Cerebellar cortex (tissue), 1 donor: ENCODE measurements around the gene MYRF.

Experiments used
- DNase-seq: peaks from one replicate; pipeline ENCODE4 v3.0.0-alpha.2; 2015; ENCODE audit warnings: low spot score

The MYRF gene

DNA sequence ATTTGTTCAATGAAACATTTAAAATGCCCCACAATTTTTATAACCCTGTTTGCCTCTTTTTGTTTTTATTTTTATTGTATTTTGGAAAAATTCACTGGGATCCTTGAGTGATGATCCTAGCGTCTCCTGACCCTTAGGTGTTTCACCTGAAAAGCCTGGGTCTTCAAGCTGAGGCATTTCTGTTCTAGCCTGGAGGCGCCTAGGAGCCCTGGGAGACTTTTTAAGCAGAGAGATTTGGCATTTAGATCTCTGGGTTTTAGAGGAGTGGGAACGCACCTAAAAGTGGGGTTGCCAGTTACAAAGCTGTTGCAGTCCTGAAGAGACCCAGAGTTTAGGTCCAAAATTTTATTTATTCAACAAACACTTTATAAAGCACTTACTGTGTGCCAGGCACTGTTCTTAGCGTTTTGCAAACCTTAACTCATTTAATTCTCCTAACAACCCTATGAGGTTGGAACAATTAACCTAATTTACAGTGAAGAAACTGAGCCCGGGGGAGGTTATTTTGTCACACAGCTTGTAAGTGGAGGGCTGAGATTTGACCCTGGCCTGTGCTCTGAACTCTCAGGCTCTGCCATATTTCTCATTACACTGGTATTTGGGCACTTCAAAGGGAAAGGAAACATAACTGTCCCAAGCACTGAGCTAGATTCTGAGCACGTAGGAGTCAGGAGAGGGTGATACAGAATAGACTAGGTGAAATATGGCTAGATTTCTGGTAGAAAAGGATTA lies 65.2 kb downstream of the MYRF start:
- no peak for DNase-seq

DNA sequence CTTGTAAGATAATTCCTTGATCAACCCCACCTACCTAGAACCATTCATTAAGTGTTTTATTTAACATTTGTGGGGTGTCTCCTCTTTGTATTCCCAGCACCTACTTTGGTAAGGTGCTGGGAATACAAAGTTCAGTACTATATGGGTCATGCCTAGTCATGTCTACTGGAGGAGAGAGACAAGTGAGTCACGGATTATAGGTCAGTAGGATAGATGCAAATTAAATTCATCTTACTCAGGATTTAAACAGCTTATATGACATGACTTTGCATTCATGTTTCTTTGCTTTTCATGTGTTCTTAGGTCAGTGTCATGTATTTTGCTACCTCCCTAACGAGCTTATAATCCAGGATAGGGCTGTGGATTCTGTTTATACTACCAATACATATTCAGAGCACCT lies 67.7 kb downstream of the MYRF start:
- no peak for DNase-seq

DNA sequence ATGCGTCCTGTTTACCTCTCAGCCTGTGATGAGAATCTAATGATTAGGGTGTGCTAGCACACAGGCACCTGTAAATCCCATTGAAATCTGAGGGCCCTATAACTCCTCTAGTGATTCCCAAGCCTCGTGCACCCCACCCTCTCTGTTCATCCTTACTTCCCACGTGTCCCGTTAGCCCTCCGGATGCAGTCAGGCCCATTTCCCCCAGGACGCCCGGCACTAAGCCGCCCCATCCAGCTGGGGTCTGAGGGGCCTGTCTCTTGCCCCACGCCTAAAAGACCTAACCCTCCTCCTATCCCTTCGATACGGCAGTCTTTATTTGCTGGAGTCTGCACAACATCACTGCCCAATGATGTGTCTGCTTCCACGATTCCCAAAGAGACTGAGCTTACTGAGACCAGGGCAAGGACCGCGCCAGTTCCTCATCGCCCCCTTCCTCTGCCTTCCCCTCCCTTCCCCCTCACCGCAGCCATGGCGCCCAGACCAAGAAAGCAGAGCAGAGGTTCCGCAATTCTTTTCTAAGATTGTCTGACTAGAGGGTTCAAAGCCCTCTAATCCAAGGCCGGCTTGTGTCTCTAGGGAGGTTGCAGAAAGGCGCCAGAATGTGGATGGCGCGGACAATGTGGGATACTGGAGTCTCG lies 74.6 kb downstream of the MYRF start:
- no peak for DNase-seq

DNA sequence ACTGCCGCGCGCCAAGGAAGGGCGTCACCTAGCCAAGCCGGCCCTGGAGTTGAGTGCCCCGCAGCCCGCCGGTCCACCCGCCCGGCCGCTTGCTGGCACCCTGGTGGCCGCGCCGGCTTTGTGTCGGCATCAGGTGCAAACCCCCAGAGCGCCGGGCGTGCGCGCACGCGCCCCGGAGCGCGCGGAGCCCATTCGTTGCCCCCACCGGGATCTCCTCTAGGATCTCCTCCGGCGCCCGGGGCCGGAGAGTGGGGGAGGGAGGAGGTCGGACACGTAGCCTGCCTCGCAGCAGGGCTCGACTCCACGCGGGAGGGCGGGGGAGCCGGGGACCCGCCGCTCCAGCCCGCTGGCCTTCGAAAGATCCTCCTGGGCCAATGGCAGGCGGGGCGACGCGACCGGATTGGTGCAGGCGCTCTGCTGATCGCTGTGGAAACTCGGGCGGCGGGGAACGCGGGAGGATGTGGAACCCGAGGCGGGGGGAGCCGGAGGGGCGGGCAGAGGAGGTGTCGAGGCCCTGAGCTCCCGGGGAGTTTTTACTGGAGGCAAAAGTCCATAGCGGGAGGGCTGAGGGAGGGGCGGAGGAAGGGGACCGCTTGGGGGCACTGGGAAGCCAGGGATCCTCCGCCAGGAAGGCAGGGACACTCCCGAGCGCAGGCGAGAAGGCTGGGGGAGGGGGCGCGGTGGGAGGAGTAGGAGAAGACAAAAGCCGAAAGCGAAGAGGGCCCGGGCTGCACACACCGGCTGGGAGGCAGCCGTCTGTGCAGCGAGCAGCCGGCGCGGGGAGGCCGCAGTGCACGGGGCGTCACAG lies 75.3 kb downstream of the MYRF start, which contains the start of gene FADS2:
Gene FADS2 (plus strand): TSS at position 730 of the 808 bp plus-strand sequence. CDS start 91 bp downstream, outside the sequence.
- peak; percentile 88 for DNase-seq

DNA sequence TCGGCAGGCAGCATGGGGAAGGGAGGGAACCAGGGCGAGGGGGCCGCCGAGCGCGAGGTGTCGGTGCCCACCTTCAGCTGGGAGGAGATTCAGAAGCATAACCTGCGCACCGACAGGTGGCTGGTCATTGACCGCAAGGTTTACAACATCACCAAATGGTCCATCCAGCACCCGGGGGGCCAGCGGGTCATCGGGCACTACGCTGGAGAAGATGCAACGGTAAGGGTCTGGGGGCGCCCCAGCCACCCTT lies 75.9 kb downstream of the MYRF start:
- no peak for DNase-seq

DNA sequence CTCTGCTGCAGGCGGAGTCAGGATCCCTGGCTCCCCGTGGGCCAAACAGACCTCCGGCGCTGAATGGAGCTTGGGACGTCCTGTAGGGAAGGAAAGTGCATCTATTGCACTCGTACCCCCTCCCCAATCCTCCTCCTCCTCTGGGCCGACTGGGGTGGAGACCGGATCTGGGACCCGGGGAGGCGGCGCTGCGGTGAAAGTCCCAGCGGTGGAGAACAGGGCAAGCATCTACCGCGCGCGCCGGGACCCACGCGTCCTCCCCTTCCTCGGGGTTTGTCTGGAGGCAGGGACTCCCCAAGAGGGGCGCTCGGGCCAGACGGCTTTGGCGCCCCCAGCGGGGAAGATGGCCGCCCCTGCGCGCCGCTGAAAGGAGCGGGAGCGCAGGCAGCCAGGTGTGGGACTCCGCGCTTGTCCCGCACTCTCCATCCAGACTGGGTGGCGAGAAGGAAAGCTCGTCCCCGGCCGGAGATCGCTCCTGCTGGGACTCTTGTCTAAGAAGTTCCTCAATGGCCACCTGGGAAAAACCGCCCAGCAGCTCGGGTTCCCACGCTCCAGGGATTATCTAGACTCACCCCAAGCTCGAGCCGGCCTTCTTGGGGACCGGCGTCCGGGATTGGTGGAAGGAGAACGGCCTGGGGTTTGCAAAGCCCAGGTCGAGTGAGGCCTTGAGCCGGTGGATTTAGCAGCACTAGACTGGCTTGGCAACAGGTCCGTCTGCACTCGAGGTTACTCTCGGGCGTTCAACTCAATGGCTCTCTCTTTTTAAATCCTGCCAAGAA lies 76.4 kb downstream of the MYRF start:
- DNase-seq: peak; percentile 49

DNA sequence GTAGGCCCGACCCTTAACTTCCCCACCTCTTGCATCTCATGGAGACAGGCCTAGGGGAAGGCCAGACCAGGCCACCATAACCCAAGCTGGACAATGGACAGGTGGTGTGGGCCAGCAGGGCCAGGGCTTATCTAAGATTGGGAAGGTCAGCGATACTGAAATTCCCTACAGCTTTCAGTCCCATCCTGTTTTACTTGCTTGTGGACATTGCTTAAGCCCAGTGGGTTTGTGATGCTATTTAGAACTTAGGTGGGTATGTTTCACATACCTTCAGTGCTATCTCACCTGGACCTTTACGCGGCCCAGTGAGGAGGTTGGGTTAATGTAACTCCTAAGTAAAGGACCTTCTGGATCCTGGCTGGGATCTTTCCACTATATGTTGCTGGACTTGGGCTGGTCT lies 77.4 kb downstream of the MYRF start:
- DNase-seq: no peak

DNA sequence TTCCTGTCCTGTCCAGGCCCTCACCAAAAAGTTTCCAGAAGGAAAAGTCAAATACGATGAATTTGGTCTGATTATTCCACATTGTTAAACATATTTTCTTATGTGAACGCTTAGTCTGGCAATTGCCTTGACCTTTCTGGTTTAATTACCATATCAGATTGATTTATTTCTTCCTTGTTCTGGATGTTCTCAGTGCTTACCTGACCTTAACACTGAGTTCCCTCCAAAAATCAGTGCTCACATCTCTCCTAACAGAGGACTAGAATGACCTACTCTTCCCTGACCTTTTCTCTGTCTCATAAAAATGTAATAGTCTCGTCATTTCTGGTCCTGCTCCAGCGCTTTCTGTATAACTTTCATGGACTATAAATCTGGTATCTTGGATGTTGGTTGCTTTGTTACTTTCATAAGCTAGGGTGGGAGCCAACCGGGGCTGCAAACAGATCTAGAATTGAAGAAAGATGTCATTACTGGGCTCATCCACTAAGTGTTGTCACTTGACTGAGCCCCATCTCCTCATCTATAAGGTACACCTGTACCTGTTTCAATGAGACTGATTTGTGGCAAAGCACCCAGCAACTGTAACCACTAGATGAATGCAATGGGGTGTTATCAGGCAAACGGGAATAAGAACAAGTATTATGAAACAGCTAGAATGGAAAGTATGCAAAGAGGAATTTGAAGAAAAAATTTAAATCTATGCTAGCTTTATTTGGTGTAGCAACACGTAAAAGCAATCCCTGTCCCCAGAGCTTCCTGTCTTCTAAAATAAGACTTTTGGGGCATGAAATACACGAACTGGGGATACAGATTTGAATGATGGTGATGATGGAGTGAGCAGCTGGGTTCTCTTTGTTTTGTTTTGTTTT lies 78.0 kb downstream of the MYRF start:
- no peak for DNase-seq

DNA sequence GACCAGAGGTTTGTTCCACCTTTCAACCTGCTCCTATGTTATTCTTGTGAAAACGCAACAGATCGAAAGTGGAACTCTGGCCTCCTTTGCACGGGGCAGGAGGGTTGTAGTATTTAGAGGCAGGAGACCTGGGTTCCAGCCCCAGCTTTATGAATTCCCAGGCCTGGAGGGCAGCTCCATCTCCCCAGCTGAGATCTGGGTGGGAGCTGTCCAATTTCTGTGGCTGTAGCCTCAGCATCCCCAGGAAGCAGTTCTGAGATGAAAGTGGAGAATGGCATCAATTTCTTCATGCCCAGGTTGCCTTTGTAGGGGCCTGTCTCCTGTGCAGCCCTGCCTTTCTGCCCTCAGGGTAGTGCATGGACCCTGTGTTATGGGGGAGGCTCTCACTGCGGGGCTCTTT lies 79.8 kb downstream of the MYRF start:
- DNase-seq: no peak

DNA sequence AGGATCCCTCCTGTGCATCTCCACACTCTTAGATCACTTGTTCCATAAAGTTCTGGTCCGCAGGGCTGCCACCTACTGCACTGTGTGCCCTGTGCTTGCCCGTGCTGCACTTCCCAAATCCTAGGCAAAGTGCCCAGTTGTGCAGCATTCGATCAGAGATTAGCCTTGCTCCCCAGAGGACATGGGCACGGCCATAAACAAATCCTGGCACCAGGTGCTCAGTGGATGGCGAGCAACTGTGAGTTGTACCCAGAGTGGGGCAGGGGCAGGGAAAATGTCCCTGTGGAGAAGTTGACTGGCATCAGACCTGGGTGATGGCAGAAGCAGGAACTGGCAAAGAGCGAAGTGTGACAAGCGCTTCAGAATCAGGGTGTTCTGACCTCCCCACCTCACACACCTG lies 80.3 kb downstream of the MYRF start:
- DNase-seq: no peak

DNA sequence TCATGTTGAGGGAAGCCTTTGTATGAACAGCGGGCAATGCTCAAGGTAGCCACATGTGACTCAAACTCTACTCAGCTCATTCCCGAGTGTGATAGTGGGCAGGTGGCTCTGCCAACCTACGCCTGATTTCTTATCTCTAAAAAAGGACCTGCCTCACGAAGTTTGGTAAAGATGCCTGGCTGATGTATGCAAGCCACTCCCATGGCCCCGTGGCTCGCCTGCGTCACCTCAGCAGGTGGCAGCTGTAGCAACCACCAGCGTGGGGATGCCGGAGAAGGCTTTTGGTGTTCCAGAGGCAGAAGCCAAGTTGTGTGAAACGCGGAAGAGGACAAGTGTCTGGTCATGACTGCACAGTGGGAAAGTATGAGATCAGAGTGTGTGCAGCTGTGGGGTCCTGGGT lies 81.0 kb downstream of the MYRF start:
- no peak for DNase-seq

DNA sequence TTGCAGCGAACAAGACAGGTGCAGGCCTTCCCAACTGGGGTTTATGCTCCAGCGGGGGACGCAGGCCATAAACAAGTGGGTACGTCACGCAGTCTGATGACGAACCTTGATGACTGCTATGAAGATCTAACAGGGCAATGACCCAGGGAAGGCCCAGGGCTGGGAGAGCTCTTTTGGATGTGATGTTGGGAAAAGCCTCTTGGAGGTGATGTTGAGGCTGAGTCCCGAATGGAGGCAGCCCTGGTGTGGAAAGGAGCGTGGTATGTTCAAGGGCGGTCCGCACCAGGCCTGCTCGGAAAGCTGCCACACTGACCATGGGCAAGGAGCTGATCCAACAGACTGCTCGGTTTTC lies 81.5 kb downstream of the MYRF start:
- no peak for DNase-seq

DNA sequence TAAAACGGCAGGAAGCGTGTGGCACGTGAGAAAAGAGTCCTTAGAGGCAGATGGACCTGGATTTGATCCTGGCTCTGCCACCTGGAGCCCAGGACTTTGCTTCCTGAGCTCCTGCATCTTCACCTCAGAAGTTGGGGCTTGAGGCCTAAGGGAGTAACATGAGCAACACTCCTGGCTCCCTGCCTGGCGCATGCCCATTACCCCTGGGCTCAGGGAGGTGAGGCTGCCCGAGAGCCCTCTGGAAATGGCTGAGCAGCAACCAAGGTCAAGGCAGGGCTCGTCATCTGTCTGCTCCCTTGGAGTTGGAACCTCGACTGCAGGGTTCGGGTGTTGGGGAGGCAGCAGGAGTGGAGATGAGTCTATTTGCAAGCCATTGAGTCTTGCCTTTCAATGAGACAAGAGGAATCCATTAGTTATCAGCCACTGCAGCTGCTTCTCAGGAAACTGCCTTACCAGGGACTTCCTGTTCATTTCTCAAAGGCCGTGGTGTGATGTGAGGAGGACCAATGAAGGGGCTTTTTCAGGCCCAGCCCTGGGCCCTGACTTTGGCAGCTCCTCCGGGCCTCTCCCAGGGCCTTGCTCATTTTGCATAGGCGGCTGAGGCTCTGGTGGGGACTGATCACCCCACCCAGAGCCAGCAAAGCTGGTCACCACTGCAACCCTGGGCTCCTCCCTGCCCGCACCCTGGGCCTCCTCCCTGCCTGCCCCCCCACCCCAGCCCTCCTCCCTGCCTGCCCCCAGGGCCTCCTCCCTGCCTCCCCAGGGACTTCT lies 82.0 kb downstream of the MYRF start:
- DNase-seq: peak; percentile 39

DNA sequence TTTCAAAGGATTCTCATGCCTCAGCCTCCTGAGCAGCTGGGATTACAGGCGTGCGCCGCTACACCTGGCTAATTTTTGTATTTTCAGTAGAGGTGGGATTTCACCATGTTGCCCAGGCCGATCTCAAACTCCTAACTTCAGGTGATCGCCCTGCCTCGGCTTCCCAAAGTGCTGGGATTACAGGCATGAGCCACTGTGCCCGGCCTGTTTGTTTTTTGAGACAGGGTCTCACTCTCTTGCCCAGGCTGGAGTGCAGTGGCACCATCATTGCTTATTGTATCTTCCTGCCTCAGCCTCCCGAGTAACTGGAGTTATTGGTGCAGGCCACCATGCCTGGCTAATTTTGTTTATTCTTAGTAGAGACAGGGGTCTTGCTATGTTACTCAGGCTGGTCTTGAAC lies 83.8 kb downstream of the MYRF start:
- no peak for DNase-seq

DNA sequence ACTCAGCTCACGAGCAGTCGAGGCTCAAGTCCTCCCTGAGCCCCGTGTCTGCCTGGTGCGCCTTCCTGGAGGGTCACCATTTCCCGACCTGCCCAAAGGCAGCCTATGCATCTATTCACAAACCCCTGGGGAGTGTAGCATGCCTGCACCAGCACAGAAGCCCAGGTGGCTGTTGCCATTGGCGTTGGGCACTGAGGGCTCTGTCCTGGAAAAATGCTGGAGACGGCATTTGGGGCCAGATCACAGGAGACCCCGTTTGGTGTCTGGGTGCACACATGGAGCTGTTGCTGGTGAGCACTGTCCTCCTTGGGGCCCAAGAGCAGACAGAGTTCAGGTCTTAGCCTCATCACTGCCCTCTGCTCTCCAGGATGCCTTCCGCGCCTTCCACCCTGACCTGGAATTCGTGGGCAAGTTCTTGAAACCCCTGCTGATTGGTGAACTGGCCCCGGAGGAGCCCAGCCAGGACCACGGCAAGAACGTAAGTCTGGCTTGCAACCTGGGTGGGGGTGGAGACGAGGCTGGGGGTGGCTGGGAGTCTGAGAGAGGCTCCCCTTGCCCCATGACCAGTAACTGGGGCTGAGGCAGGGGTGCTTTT lies 85.1 kb downstream of the MYRF start:
- no peak for DNase-seq
